ENCODE measurements around the gene DKC1.

The DKC1 gene

GRCh38 chrX:154738011-154738738 lies 24.5 kb upstream of the DKC1 start:
- DNase-seq, result no peak

GRCh38 chrX:154739952-154740465 lies 22.7 kb upstream of the DKC1 start:
- DNase-seq, result no peak

DNA sequence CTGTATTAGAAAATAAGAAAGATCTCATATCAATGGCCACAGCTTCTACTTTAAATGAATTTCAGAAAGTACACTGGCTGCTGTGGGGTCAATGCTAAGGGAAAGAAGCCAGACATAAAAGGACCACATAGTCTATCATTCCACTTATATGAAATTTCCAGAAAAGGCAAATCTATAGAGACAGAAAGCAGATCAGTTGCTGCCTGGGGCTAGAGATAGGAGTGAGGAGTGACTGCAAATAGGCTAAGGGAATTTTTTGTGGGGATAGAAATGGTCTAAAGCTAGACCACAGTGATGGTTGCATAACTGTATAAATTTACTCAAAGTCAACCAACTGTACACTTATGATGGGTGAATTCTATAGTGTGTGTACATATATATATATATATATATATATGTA lies 20.1 kb upstream of the DKC1 start:
- DNase-seq, result no peak

- peak; percentile 21 for DNase-seq
Observed at GRCh38 chrX:154748712-154749339, 13.8 kb upstream of the DKC1 start.

- no peak for DNase-seq
Observed at GRCh38 chrX:154749856-154750255, 12.8 kb upstream of the DKC1 start.

- DNase-seq, result peak; percentile 24
Observed at GRCh38 chrX:154750301-154751202, 12.1 kb upstream of the DKC1 start, which contains the start of gene GAB3. GAB3 (minus strand) TSS chrX:154751077; CDS start chrX:154751025, 52 bp downstream.

- DNase-seq, result no peak
Observed at GRCh38 chrX:154751203-154751668, 11.4 kb upstream of the DKC1 start.

GRCh38 chrX:154751669-154752271 lies 10.9 kb upstream of the DKC1 start:
- no peak for DNase-seq

- no peak for DNase-seq
Observed at GRCh38 chrX:154758696-154759095, 4.0 kb upstream of the DKC1 start.

- no peak for DNase-seq
Observed at GRCh38 chrX:154761977-154762536, 607 bp upstream of the DKC1 start.

GRCh38 chrX:154774622-154775021 lies 12.0 kb downstream of the DKC1 start:
- no peak for DNase-seq

DNA sequence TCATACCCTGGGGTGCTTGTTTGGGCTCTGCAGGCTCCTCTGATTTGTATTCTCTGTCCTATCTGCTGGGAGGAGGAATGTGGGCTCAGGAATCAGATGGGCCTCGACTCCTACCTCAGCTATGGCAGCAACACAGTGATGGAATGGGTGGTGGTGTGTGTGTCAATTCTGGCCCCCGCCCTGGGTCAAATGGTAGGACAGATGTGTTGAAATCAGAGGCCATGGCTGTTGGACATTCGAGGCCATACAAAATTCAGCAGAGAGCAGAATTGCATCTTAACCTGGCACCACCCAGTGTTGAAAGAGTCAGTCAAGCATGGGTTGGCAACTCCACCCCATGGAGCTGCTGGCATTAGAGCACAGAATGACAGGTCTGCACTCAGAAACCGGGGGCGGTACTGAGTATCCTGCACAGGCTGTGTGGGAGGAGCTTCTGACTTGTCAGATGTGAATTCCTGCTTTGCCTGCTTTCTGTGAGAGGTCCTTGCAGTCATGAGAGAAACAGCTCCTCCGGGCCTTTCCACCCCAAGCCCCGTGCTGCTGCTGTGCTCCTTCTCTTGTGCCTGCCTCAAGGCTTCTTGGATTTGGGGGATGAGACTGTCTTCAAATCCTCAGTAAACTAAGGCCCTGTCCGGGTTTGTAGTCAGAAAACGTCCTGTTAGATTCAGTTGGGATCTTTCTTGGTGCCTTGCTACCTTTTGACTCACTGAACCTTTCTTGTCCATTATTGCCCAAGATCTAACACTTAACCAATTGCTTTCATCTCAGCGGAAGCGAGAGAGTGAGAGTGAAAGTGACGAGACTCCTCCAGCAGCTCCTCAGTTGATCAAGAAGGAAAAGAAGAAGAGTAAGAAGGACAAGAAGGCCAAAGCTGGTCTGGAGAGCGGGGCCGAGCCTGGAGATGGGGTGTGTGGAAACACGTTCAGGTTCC lies 13.0 kb downstream of the DKC1 start:
- DNase-seq, result no peak

- no peak for DNase-seq
Observed at GRCh38 chrX:154776753-154777152, 14.1 kb downstream of the DKC1 start.

DNA sequence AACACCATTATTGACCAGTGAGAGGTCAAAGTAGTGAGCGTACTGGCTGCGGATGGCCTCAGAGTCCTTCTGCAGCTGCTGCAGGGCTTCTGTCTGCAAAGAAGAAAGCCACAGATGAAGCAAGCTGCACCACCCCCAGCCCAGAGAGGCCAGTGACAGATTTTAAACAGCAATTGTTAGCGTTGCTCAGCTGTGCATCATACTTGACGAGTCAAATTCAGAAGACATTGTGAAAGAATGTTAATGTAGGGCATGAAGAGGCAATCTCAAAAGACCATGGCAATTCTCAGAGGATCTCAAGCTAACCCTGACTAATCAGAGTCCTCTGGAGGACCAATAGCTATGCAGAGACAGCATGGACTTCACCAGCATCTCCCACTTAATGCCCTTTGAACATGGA lies 16.6 kb downstream of the DKC1 start:
- no peak for DNase-seq

- no peak for DNase-seq
Observed at GRCh38 chrX:154780968-154781367, 18.3 kb downstream of the DKC1 start.

DNA sequence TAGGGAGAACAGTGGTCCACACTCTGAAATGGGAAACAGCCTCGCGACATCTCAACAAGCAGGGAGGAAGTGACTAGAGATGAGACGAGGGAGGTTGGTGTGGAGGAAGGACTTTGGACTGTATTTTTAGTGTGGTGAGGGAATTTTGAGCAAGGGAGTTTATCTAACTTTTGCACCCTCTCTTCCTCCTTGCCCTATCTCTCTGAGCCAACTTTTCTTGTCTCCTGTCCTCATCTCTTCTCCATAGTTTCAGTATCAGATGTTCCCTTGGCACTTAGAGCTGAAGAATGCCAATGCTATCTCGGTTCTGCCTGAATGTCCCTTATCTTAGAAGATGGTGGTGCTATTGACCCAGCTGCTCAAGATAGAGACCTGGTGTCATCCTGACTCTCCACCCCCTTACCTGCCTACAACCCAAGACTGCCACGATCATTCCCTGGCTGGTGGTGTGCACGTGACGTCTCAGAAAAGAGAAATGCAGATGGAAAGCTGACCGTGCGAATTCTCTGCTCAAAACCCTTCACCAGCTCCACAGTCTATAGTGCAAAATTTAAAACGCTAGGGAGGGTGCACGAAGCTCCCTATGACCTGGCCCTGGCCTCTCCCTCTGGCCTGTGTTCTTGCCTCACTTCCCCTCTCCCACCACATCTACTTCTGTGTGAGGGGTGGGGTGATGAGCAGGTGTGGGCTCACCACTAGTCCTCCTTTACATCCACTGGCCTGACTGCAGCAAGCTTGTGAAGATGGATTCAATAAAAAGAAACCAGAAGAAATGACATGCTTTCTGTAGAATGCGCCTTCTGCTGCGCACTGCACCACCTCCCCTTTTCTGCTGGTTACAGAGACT lies 21.7 kb downstream of the DKC1 start:
- DNase-seq, result no peak

DNA sequence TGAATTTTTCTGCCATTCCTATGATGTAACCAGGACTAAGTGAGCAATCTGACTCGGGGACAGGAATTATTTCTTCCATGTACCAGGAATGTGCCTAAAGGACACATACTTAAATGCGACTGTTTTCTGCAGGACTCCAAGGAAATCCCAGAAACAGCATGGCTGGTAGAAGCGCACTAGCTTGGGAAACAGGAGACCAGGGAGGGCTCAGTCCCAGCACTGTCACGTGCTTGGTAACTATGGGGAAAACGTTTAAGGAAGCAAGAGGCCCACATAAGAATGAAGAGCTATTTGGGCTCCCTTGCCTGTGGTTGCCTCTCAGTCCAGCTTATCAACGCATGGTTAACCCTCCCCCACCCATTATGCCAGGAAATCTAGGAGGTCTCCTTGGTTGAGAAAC lies 23.1 kb downstream of the DKC1 start:
- DNase-seq, result no peak

GRCh38 chrX:154791467-154791866 lies 28.8 kb downstream of the DKC1 start:
- DNase-seq, result no peak

GRCh38 chrX:154791939-154792338 lies 29.3 kb downstream of the DKC1 start:
- no peak for DNase-seq

Measured in T-helper 9 cell (primary cell).